Hematopoietic multipotent progenitor cell treated with erythropoietin and hydrocortisone succinate and interleukin-3 and kit ligand, for 6 days (in vitro differentiated cells): ENCODE data around the gene ZFYVE28.
A peak's percentile ranks its signal among the peaks of the same experiment; 100 is the strongest.

Experiments used
- DNase-seq: peaks from one replicate; pipeline ENCODE4 v3.0.0-alpha.2; 2015

The ZFYVE28 gene

GRCh38 chr4:2347190-2347589 is 71.3 kb downstream of the ZFYVE28 start:
- DNase-seq, result no peak

- no peak for DNase-seq
Observed at GRCh38 chr4:2343476-2343875, 75.0 kb downstream of the ZFYVE28 start.

GRCh38 chr4:2341911-2342652 is 76.4 kb downstream of the ZFYVE28 start:
- no peak for DNase-seq

- DNase-seq, result no peak
Observed at GRCh38 chr4:2341261-2341841, 77.1 kb downstream of the ZFYVE28 start.

GRCh38 chr4:2340272-2341061 is 78.0 kb downstream of the ZFYVE28 start:
- no peak for DNase-seq

GRCh38 chr4:2339458-2340271 is 78.8 kb downstream of the ZFYVE28 start:
- no peak for DNase-seq

- DNase-seq, result no peak
Observed at GRCh38 chr4:2338754-2339457, 79.5 kb downstream of the ZFYVE28 start.

GRCh38 chr4:2337896-2338295 is 80.5 kb downstream of the ZFYVE28 start:
- DNase-seq, result no peak

GRCh38 chr4:2337131-2337723 is 81.2 kb downstream of the ZFYVE28 start:
- DNase-seq, result no peak

GRCh38 chr4:2336659-2337058 is 81.8 kb downstream of the ZFYVE28 start:
- DNase-seq, result no peak

GRCh38 chr4:2335729-2336101 is 82.7 kb downstream of the ZFYVE28 start:
- no peak for DNase-seq

- no peak for DNase-seq
Observed at GRCh38 chr4:2334826-2335728, 83.4 kb downstream of the ZFYVE28 start.

- DNase-seq, result no peak
Observed at GRCh38 chr4:2333916-2334644, 84.4 kb downstream of the ZFYVE28 start.

- peak; percentile 19 for DNase-seq
Observed at GRCh38 chr4:2333356-2333841, 85.0 kb downstream of the ZFYVE28 start.

GRCh38 chr4:2332976-2333319 is 85.5 kb downstream of the ZFYVE28 start:
- DNase-seq, result no peak

- no peak for DNase-seq
Observed at GRCh38 chr4:2332201-2332975, 86.1 kb downstream of the ZFYVE28 start.

- DNase-seq, result no peak
Observed at GRCh38 chr4:2331519-2332200, 86.8 kb downstream of the ZFYVE28 start.

GRCh38 chr4:2331043-2331420 is 87.4 kb downstream of the ZFYVE28 start:
- DNase-seq, result no peak
